GM12873 (cell line): ENCODE results near the gene ZNF273.

ENCODE experiments used
- TF ChIP-seq, protein P1 (sequence below): IDR thresholded peaks from 2 replicates; pipeline ENCODE4 v1.5.1; 2012; ENCODE audit warnings: low read depth, mild to moderate bottlenecking, moderate library complexity, low read length, control low read depth; ENCODE audit not compliant: insufficient read depth; ENCODE audit errors: missing control alignments

The ZNF273 gene

DNA sequence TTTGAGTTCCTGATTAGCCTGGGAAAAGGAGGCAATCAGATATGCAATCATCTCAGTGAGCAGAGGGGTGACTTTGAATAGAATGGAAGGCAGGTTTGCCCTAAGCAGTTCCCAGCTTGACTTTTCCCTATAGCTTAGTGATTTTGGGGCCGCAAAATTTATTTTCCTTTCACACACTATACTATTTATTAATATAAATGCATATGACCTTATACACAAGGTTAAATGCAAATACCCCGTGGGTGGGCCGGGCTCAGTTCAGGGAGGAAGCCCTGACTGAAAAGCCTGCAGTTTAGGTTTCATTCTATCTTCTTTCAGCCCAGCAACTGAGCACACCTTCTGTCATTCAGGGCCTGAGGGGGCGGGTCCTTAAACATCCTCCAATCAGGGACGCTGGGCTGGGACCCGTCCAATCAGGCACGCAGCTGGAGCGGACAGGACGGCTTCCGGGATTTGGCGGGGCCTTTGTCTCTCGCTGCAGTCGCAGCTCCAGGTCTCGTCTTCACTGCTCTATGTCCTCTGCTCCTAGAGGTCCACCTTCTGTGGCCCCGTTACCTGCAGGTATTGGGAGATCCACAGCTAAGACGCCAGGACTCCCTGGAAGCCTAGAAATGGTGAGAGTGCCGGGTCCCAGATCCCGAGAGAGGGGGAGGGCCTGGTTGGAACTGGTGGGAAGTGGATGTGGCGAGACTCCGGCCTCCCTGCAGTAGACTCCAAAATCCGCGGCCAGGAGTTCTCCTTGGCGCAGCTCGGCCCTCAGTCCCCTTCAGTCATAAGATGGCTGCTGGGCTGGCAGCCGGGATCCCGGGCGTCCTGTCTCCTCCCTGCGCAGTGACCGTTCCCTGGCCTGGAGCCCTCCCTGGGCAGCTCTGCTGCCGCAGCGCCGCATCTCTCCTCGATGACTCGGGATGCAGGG is at the start of gene ZNF273:
Gene ZNF273 (plus strand): TSS at position 468 of the 916 bp plus-strand sequence. CDS start 45 bp downstream, at position 513.
- TF ChIP-seq, protein P1, sequence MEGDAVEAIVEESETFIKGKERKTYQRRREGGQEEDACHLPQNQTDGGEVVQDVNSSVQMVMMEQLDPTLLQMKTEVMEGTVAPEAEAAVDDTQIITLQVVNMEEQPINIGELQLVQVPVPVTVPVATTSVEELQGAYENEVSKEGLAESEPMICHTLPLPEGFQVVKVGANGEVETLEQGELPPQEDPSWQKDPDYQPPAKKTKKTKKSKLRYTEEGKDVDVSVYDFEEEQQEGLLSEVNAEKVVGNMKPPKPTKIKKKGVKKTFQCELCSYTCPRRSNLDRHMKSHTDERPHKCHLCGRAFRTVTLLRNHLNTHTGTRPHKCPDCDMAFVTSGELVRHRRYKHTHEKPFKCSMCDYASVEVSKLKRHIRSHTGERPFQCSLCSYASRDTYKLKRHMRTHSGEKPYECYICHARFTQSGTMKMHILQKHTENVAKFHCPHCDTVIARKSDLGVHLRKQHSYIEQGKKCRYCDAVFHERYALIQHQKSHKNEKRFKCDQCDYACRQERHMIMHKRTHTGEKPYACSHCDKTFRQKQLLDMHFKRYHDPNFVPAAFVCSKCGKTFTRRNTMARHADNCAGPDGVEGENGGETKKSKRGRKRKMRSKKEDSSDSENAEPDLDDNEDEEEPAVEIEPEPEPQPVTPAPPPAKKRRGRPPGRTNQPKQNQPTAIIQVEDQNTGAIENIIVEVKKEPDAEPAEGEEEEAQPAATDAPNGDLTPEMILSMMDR, result no peak

DNA sequence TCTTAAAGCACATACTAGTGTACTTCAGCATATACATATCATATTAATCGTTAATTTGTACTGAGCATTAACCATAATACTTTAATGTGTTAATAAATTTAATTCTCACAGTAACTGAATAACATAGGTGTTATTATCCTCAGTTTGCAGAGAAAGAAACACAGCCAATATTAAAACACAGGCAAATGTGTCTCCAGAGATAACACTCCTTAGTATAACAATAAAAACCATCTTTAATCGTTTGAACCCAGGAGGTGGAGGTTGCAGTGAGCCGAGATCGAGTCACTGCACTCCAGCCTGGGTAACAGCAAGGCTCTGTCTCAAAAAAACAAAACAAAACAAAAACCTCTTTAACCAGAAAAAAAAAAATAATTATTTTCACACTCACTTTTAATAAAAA is 49.4 kb upstream of the ZNF273 start:
- TF ChIP-seq, protein P1, result no peak

DNA sequence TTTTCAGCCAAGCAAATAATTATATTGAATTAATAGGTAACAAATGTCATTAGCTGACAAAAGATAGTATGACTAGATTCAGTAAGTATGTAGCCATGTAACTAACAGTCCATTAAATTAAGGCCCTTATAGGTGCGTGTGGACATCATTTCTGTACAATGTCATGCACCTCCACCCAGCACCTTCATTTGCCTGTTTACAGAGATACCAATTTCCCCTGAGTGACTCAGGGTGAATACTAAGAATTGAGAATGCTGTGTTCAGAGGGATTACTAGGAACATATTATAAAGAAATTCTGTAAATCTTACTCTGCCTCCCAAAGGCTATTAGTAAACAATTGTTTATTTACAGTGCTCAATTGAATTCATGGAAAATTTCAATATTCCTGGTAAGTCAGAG is 48.1 kb upstream of the ZNF273 start:
- TF ChIP-seq, protein P1, result no peak

DNA sequence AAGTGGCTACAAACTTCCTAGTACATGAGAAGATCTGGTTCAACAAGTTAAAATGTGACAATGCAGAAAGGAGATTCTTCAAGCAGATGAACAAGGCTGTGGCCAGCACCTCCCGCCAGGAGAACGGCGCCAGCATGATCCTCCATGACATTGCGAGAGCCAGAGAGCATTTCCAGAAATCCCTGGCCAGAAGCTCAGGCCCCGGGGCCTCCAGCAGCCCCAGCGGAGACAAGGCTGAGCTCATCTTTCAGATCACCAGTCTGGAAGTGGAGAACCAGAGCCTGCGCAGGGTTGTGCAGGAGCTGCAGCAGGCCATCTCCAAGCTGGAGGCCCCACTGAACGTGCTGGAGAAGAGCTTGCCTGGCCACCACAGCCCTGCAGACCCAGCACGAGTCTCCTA is 40.1 kb upstream of the ZNF273 start:
- TF ChIP-seq, protein P1, result no peak

DNA sequence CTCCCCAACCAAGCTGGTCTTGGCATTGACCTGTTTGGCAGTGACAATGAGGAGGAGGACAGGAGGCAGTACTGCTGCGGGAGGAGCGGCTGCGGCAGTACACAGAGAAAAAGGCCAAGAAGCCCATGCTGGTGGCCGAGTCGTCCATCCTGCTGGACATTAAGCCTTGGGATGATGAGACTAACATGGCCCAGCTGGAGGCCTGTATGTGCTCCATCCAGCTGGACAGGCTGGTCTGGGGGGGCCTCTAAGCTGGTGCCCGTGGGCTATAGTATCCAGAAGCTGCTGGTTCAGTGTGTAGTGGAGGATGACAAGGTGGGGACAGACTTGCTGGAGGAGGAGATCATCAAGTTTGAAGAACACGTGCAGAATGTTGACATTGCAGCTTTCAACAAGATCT is 39.1 kb upstream of the ZNF273 start:
- TF ChIP-seq, protein P1, result no peak

DNA sequence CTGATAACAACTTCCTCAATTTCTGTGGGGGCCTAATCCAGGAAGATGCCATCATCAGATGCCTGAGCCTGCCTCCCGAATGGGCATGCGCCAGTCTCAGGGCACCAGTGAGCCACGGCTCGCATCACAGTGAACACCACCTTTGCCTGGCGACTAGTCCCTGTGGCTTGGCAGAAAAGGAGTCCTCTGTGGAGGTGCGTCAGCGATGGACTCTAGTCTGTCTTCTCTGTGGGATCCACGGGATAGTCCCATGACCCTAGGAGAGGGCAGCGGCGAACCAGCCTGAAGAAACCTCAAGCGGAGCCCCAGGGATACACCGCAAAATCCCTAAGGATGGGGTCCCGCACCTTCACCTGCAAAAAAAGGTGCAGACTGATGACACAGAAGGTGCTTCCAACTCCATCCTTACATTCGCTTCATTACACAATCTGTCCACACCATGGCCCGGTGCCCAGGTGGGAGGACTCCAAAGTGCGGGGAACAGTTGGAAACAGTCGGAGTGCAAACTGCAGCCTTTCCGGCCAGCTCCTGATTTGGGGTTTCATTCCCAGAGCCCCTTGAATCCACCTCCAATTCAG is 35.1 kb upstream of the ZNF273 start:
- TF ChIP-seq, protein P1, result no peak

DNA sequence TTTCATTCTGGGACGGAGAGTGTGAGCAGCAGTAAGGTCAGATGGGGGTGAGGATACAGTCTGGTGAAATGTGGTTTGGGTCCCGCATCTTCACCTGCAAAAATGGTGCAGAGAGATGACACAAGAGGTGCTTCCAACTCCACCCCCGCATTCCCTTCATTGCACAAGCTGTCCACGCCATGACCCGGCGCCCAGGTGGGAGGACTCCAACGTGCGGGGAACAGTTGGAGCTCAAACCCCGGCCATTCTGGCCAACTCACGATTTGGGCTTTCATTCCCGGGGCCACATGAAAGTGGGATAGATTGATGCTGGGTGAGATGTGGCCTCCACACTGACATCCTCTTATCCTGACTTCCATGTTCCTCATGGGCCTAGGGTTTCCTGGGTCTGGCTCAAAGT is 34.6 kb upstream of the ZNF273 start:
- TF ChIP-seq, protein P1, result no peak
